ENCODE data around the gene STK32B.

DNA sequence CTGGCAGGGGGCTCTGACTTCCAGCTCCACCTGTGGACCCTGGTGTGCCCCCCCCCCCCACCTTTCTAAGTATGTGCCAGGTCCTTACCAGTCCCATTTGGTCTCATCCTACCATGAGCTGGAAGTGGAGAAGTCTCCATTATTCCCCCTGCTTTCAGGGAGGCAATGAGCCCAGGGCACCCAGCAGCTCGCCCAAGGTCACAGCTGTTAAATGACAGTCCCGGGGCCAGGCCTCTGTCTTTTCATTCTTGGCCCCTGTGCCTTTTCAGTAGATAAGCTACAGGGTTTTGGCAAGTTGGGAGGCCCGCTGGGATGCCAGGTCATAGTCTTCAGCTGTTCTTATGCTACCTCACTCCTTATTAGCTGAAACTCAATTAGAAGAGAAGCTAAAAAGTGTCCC lies 408.0 kb downstream of the STK32B start:
- TF ChIP-seq, protein P1, sequence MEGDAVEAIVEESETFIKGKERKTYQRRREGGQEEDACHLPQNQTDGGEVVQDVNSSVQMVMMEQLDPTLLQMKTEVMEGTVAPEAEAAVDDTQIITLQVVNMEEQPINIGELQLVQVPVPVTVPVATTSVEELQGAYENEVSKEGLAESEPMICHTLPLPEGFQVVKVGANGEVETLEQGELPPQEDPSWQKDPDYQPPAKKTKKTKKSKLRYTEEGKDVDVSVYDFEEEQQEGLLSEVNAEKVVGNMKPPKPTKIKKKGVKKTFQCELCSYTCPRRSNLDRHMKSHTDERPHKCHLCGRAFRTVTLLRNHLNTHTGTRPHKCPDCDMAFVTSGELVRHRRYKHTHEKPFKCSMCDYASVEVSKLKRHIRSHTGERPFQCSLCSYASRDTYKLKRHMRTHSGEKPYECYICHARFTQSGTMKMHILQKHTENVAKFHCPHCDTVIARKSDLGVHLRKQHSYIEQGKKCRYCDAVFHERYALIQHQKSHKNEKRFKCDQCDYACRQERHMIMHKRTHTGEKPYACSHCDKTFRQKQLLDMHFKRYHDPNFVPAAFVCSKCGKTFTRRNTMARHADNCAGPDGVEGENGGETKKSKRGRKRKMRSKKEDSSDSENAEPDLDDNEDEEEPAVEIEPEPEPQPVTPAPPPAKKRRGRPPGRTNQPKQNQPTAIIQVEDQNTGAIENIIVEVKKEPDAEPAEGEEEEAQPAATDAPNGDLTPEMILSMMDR (conservative IDR thresholded peaks at IDR 0.05; ENCODE audit: low read length), result no peak
- no peak for TF ChIP-seq EZH2phosphoT487 (IDR thresholded peaks at IDR 0.05; ENCODE audit: borderline replicate concordance)

All from Loucy (cell line).